Activated CD4-positive, alpha-beta memory T cell treated with anti-CD3 and anti-CD28 coated beads for 36 hours (primary cell): Measurements from ENCODE around the gene PCDHB13. TPM values are rescaled to one million over a fixed set of nuclear protein-coding genes. Genes with fewer than 3 reads are reported as not detected.
"Not testable (repeated sequence)": the region's sequence is repeated elsewhere in the genome, so short reads cannot be mapped to it uniquely, and the experiment has no call there.

Experiments used
- CTCF ChIA-PET: fragments of 350-600 bp; sonication (Branson Sonifier 250); formaldehyde crosslinking; loops from one replicate; lab custom pipeline; 2021; ENCODE audit warnings: antibody characterized with exemption, inconsistent platforms; lab: Charles Lee
- POLR2A ChIA-PET: fragments of 350-600 bp; sonication (Branson Sonifier 250); formaldehyde crosslinking; loops from one replicate; lab custom pipeline; 2021; ENCODE audit warnings: antibody characterized with exemption; lab: Charles Lee
- DNase-seq: peaks from one replicate; pipeline ENCODE4 v3.0.0-alpha.2; 2020
- H3K27ac Mint-ChIP-seq: one replicate; pipeline ENCODE4 v1.8.0; 2021; ENCODE audit warnings: mixed read lengths
- H3K27me3 Mint-ChIP-seq: one replicate; pipeline ENCODE4 v1.8.0; 2021; ENCODE audit warnings: mixed read lengths
- H3K36me3 Mint-ChIP-seq: one replicate; pipeline ENCODE4 v1.8.0; 2021; ENCODE audit warnings: mixed read lengths
- H3K4me1 Mint-ChIP-seq: one replicate; pipeline ENCODE4 v1.8.0; 2021; ENCODE audit warnings: low read depth, mixed read lengths
- H3K4me3 Mint-ChIP-seq: one replicate; pipeline ENCODE4 v1.8.0; 2021; ENCODE audit warnings: mild to moderate bottlenecking, mixed read lengths
- H3K9me3 Mint-ChIP-seq: one replicate; pipeline ENCODE4 v1.8.0; 2021; ENCODE audit warnings: mixed read lengths
- intact Hi-C: fragments of 100-400 bp; cut with micrococcal nuclease; formaldehyde crosslinking; loops from one replicate; pipeline ENCODE4 v1.15.1; 2023
- total RNA-seq, 2 experiments: library from RNA; stranded (reverse); gene quantifications; one replicate each; pipeline ENCODE4 v1.2.3, GENCODE V29; 2021

Gene PCDHB13
- total RNA-seq, 2 experiments from 2014 or later, result not detected

- Mint-ChIP-seq H3K36me3 (peaks cover 6% of the 10 kb centered on the region), H3K9me3 (peaks cover 22% of the 10 kb centered on the region), H3K4me1 (peaks cover 6% of the 10 kb centered on the region), H3K27ac (no peak within 1 kb of the TSS), H3K4me3 (peak within 1 kb of the TSS; percentile 8), H3K27me3 (peaks cover 44% of the 10 kb centered on the region)
- POLR2A ChIA-PET, result no interaction called here
- DNase-seq, result peak; percentile 56
- intact Hi-C loops, result no loop called here
- CTCF ChIA-PET, result interaction anchor here (0.6 to 2.5 kb wide), 16 partner anchors 10 to 1274 kb away, joined by 3 to 12 read pairs (median 3); partner anchors contain the start of genes PCDHB11, PCDHB7, PCDHGB3 and TAF7
Observed at GRCh38 chr5:141186897-141187512, 26.7 kb upstream of the PCDHB13 start, which contains the start of gene PCDHB9. Gene PCDHB9 (plus strand): TSS chr5:141187161. CDS start chr5:141187319, 158 bp downstream.

- POLR2A ChIA-PET, H3K36me3 Mint-ChIP-seq, H3K4me1 Mint-ChIP-seq, CTCF ChIA-PET, intact Hi-C loops, DNase-seq, H3K27ac Mint-ChIP-seq, H3K4me3 Mint-ChIP-seq: not testable (repeated sequence)
- Mint-ChIP-seq H3K27me3 (peaks cover 41% of the 10 kb centered on the region), H3K9me3 (peaks cover 18% of the 10 kb centered on the region)
Observed at GRCh38 chr5:141188682-141189081, 25.0 kb upstream of the PCDHB13 start.

GRCh38 chr5:141189131-141189530 lies 24.6 kb upstream of the PCDHB13 start:
- H3K4me1 Mint-ChIP-seq, H3K4me3 Mint-ChIP-seq, DNase-seq, CTCF ChIA-PET, POLR2A ChIA-PET, H3K36me3 Mint-ChIP-seq, H3K27ac Mint-ChIP-seq, intact Hi-C loops: not testable (repeated sequence)
- peaks cover 18% of the 10 kb centered on the region for H3K9me3 Mint-ChIP-seq
- H3K27me3 Mint-ChIP-seq, result peaks cover 41% of the 10 kb centered on the region

GRCh38 chr5:141192110-141192725 lies 21.5 kb upstream of the PCDHB13 start, which contains the start of gene PCDHB10:
Gene PCDHB10 (plus strand): TSS chr5:141192353. CDS start chr5:141192553, 200 bp downstream.
- intact Hi-C loops, result no loop called here
- peak; percentile 54 for DNase-seq
- Mint-ChIP-seq H3K4me1 (peaks cover 2% of the 10 kb centered on the region), H3K9me3 (peaks cover 25% of the 10 kb centered on the region), H3K4me3 (no peak within 1 kb of the TSS), H3K27me3 (peaks cover 33% of the 10 kb centered on the region), H3K27ac (no peak within 1 kb of the TSS), H3K36me3 (peaks cover 9% of the 10 kb centered on the region)
- ChIA-PET POLR2A (no interaction called here), CTCF (interaction anchor here (0.7 to 1.5 kb wide), 5 partner anchors 14 to 372 kb away, joined by 3 to 6 read pairs (median 3); partner anchors contain the start of gene PCDHGA10)

GRCh38 chr5:141194332-141194731 lies 19.4 kb upstream of the PCDHB13 start:
- DNase-seq, CTCF ChIA-PET, POLR2A ChIA-PET, H3K4me1 Mint-ChIP-seq, H3K27ac Mint-ChIP-seq, H3K4me3 Mint-ChIP-seq, H3K36me3 Mint-ChIP-seq, intact Hi-C loops: not testable (repeated sequence)
- H3K27me3 Mint-ChIP-seq, result peaks cover 39% of the 10 kb centered on the region
- peaks cover 30% of the 10 kb centered on the region for H3K9me3 Mint-ChIP-seq

DNA sequence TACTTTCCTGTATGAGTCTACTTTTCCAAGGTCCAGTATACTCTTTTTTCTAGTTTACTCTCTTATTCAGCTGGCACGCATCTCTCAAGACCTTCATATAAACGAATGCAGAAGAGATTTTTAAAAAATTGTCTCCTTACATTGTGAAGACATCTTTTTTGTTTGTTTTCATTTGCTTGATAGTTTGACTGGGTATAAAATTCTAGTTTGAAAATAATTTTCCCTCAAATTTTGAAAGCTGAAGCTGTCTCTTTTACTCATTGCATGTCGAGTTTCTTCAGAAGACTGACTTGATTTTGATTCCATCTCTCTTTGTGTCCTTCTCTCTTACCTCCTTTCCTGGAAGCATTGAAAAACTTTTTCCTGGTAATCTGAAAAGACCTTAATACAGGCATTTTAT lies 17.4 kb upstream of the PCDHB13 start:
- DNase-seq, result no peak
- peaks cover 37% of the 10 kb centered on the region for H3K9me3 Mint-ChIP-seq
- ChIA-PET CTCF (interaction anchor here (1.0 to 1.7 kb wide), 2 partner anchors 9 to 225 kb away, joined by 5 to 9 read pairs; partner anchors contain the start of genes PCDHB9 and PCDHGA11), POLR2A (no interaction called here)
- no peak overlapping the region for H3K4me3 Mint-ChIP-seq
- H3K27me3 Mint-ChIP-seq, result peaks cover 46% of the 10 kb centered on the region
- no peak overlapping the region for H3K27ac Mint-ChIP-seq
- H3K4me1 Mint-ChIP-seq, result no peaks in the 10 kb centered on the region
- intact Hi-C loops, result no loop called here
- H3K36me3 Mint-ChIP-seq, result peaks cover 8% of the 10 kb centered on the region

- intact Hi-C loops, result no loop called here
- DNase-seq, result no peak
- no peaks in the 10 kb centered on the region for H3K4me1 Mint-ChIP-seq
Observed at GRCh38 chr5:141199359-141200235, 14.1 kb upstream of the PCDHB13 start, which contains the start of gene PCDHB11. Gene PCDHB11 (plus strand): TSS chr5:141199627. CDS start chr5:141199775, 148 bp downstream.

DNA sequence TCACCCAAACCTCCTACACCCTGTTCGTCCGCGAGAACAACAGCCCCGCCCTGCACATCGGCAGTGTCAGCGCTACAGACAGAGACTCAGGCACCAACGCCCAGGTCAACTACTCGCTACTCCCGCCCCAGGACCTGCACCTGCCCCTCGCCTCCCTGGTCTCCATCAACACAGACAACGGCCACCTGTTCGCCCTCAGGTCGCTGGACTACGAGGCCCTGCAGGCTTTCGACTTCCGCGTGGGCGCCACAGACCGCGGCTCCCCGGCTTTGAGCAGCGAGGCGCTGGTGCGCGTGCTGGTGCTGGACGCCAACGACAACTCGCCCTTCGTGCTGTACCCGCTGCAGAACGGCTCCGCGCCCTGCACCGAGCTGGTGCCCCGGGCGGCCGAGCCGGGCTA lies 12.6 kb upstream of the PCDHB13 start:
- H3K4me1 Mint-ChIP-seq, H3K27ac Mint-ChIP-seq, intact Hi-C loops, CTCF ChIA-PET, POLR2A ChIA-PET, H3K4me3 Mint-ChIP-seq, H3K36me3 Mint-ChIP-seq, DNase-seq: not testable (repeated sequence)
- Mint-ChIP-seq H3K9me3 (peaks cover 26% of the 10 kb centered on the region), H3K27me3 (peaks cover 35% of the 10 kb centered on the region)

More at GRCh38 chr5:141199359-141200235, 14.1 kb upstream of the PCDHB13 start, which contains the start of gene PCDHB11:
- Mint-ChIP-seq H3K27ac (no peak within 1 kb of the TSS), H3K36me3 (peaks cover 6% of the 10 kb centered on the region), H3K4me3 (no peak within 1 kb of the TSS), H3K9me3 (peaks cover 29% of the 10 kb centered on the region), H3K27me3 (peaks cover 31% of the 10 kb centered on the region)
- CTCF ChIA-PET, result interaction anchor here (1.2 kb wide), 1 partner anchor 12 kb away, joined by 4 read pairs; the partner anchor contains the start of gene PCDHB9
- POLR2A ChIA-PET, result no interaction called here

- DNase-seq, H3K4me1 Mint-ChIP-seq, POLR2A ChIA-PET, CTCF ChIA-PET, intact Hi-C loops, H3K4me3 Mint-ChIP-seq, H3K27ac Mint-ChIP-seq, H3K36me3 Mint-ChIP-seq: not testable (repeated sequence)
- peaks cover 38% of the 10 kb centered on the region for H3K27me3 Mint-ChIP-seq
- peaks cover 21% of the 10 kb centered on the region for H3K9me3 Mint-ChIP-seq
Observed at GRCh38 chr5:141201646-141202045, 12.1 kb upstream of the PCDHB13 start.

DNA sequence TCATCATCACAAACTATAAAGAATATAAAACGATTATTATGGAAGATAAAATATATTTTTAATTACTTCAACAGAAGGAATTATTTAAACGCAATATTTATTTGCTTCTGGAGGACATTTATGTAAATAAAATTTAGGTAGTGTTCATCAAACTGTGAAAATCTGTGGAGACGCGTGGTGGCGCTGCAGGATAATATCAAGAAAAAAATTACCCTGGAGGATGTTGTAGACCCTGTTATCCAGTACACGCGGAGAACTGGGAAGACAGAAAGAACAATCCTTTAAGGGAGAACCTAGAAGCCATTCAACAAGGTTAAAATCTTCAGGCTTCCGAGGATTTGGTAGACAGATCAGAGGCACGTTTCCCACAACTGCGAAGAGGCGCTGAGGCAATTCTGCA lies 5.2 kb upstream of the PCDHB13 start, which contains the start of gene PCDHB12:
PCDHB12 (plus strand) TSS at position 242 of the 400 bp plus-strand sequence. CDS start 189 bp downstream, outside the sequence.
- Mint-ChIP-seq H3K36me3 (peaks cover 6% of the 10 kb centered on the region), H3K27me3 (peaks cover 45% of the 10 kb centered on the region), H3K27ac (no peak within 1 kb of the TSS), H3K4me3 (no peak within 1 kb of the TSS), H3K9me3 (peaks cover 4% of the 10 kb centered on the region), H3K4me1 (no peaks in the 10 kb centered on the region)
- CTCF ChIA-PET, result interaction anchor here (1.1 kb wide), 1 partner anchor 349 kb away, joined by 3 read pairs; no protein-coding TSS in a partner anchor
- intact Hi-C loops, result no loop called here
- no peak for DNase-seq
- POLR2A ChIA-PET, result no interaction called here

- POLR2A ChIA-PET, result not testable (repeated sequence)
Observed at GRCh38 chr5:141210281-141210680, 3.4 kb upstream of the PCDHB13 start.

More at GRCh38 chr5:141210281-141210680, 3.4 kb upstream of the PCDHB13 start:
- H3K27ac Mint-ChIP-seq, H3K4me1 Mint-ChIP-seq, intact Hi-C loops, DNase-seq, H3K4me3 Mint-ChIP-seq, H3K36me3 Mint-ChIP-seq, CTCF ChIA-PET: not testable (repeated sequence)
- H3K9me3 Mint-ChIP-seq, result peaks cover 11% of the 10 kb centered on the region
- peaks cover 56% of the 10 kb centered on the region for H3K27me3 Mint-ChIP-seq
